MM.1S (cell line): Measurements from ENCODE around the gene ZNF93.

Experiments
- DNase-seq: peaks from one replicate; pipeline ENCODE4 v3.0.0-alpha.2; 2015
- H2AFZ ChIP-seq: fragments of 300-600 bp; sonication (generic); 2 replicates; pipeline ENCODE4 v1.6.0; 2016; ENCODE audit warnings: antibody characterized with exemption, low read length
- H3F3A ChIP-seq: fragments of 300-600 bp; sonication (generic); 2 replicates; pipeline ENCODE4 v1.6.1; 2016; ENCODE audit warnings: mild to moderate bottlenecking, antibody characterized with exemption, low read length, moderate library complexity, mixed read lengths; ENCODE audit not compliant: insufficient read depth
- H3K27ac ChIP-seq: fragments of 300-600 bp; sonication (generic); 2 replicates; pipeline ENCODE4 v1.5.1; 2016; ENCODE audit warnings: mild to moderate bottlenecking, low read length
- H3K27me3 ChIP-seq: fragments of 300-600 bp; sonication (generic); replicated peaks from 2 replicates; pipeline ENCODE4 v1.6.0; 2016; ENCODE audit warnings: low read length; ENCODE audit not compliant: insufficient read depth
- H3K36me3 ChIP-seq: fragments of 300-600 bp; sonication (generic); replicated peaks from 2 replicates; pipeline ENCODE4 v1.6.1; 2016; ENCODE audit warnings: mild to moderate bottlenecking, low read length, mixed read lengths; ENCODE audit not compliant: insufficient read depth
- H3K4me1 ChIP-seq: fragments of 300-600 bp; sonication (generic); 2 replicates; pipeline ENCODE4 v1.6.1; 2016; ENCODE audit warnings: low read length, mixed read lengths
- H3K4me2 ChIP-seq: fragments of 300-600 bp; sonication (generic); 2 replicates; pipeline ENCODE4 v1.6.0; 2016; ENCODE audit warnings: low read depth, low read length
- H3K4me3 ChIP-seq: fragments of 300-600 bp; sonication (generic); 2 replicates; pipeline ENCODE4 v1.5.1; 2016; ENCODE audit warnings: low read length, mixed read lengths
- H3K79me2 ChIP-seq: fragments of 300-600 bp; sonication (generic); 2 replicates; pipeline ENCODE4 v1.6.1; 2016; ENCODE audit warnings: mixed run types, low read length, mixed read lengths
- H3K9ac ChIP-seq: fragments of 300-600 bp; sonication (generic); 2 replicates; pipeline ENCODE4 v1.6.1; 2016; ENCODE audit warnings: low read length, mixed read lengths
- H3K9me2 ChIP-seq: fragments of 300-600 bp; sonication (generic); replicated peaks from 2 replicates; pipeline ENCODE4 v1.6.1; 2016; ENCODE audit warnings: mild to moderate bottlenecking, low read length, mixed read lengths; ENCODE audit not compliant: insufficient read depth
- H3K9me3 ChIP-seq: fragments of 300-600 bp; sonication (generic); replicated peaks from 2 replicates; pipeline ENCODE4 v1.6.1; 2016; ENCODE audit warnings: mild to moderate bottlenecking, low read length, mixed read lengths; ENCODE audit not compliant: insufficient read depth
- H4K20me1 ChIP-seq: fragments of 300-600 bp; sonication (generic); 2 replicates; pipeline ENCODE4 v1.6.1; 2016; ENCODE audit warnings: mild to moderate bottlenecking, low read length, moderate library complexity, mixed read lengths; ENCODE audit not compliant: insufficient read depth
- EZH2 ChIP-seq: fragments of 300-600 bp; sonication (generic); optimal IDR thresholded peaks from 2 replicates; pipeline ENCODE3; 2017; ENCODE audit warnings: low read depth, mild to moderate bottlenecking, antibody characterized with exemption, low read length, mixed read lengths
- EZH2phosphoT487 ChIP-seq: fragments of 300-600 bp; sonication (generic); IDR thresholded peaks from 2 replicates; pipeline ENCODE4 v1.6.1; 2018; ENCODE audit warnings: antibody characterized with exemption, low read length
- TF ChIP-seq, protein P1 (sequence below): fragments of 300-600 bp; sonication (generic); IDR thresholded peaks from 2 replicates; pipeline ENCODE4 v1.5.1; 2016; ENCODE audit warnings: antibody characterized with exemption, low read length, mixed read lengths

The ZNF93 gene

DNA sequence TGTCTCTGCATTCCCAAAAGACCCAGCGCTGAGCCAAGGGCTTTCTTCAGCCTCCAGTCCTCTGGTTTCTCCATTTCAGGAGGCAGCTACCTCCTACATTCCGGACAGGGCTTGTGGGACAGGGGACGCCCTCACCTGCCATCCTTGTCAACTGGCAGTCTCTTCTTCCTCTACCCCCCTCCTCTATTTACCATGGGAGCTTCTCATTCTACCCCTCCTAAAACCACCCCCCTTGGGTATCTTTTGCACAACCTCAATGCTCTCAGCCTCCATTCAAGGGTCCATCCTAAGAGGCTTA is 43.8 kb downstream of the ZNF93 start:
- Histone ChIP-seq H3F3A (no peaks in the 10 kb centered on the region), H4K20me1 (no peaks in the 10 kb centered on the region), H3K9ac (no peak overlapping the region), H2AFZ (no peak overlapping the region), H3K9me3 (no peaks in the 10 kb centered on the region), H3K9me2 (no peaks in the 10 kb centered on the region), H3K4me2 (no peak overlapping the region), H3K27me3 (no peaks in the 10 kb centered on the region), H3K27ac (no peak overlapping the region), H3K4me3 (no peak overlapping the region), H3K79me2 (no peaks in the 10 kb centered on the region), H3K4me1 (no peaks in the 10 kb centered on the region), H3K36me3 (no peaks in the 10 kb centered on the region)
- no peak for TF ChIP-seq EZH2phosphoT487
- TF ChIP-seq, protein P1, sequence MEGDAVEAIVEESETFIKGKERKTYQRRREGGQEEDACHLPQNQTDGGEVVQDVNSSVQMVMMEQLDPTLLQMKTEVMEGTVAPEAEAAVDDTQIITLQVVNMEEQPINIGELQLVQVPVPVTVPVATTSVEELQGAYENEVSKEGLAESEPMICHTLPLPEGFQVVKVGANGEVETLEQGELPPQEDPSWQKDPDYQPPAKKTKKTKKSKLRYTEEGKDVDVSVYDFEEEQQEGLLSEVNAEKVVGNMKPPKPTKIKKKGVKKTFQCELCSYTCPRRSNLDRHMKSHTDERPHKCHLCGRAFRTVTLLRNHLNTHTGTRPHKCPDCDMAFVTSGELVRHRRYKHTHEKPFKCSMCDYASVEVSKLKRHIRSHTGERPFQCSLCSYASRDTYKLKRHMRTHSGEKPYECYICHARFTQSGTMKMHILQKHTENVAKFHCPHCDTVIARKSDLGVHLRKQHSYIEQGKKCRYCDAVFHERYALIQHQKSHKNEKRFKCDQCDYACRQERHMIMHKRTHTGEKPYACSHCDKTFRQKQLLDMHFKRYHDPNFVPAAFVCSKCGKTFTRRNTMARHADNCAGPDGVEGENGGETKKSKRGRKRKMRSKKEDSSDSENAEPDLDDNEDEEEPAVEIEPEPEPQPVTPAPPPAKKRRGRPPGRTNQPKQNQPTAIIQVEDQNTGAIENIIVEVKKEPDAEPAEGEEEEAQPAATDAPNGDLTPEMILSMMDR, result no peak
- TF ChIP-seq EZH2, result no peak
- no peak for DNase-seq

DNA sequence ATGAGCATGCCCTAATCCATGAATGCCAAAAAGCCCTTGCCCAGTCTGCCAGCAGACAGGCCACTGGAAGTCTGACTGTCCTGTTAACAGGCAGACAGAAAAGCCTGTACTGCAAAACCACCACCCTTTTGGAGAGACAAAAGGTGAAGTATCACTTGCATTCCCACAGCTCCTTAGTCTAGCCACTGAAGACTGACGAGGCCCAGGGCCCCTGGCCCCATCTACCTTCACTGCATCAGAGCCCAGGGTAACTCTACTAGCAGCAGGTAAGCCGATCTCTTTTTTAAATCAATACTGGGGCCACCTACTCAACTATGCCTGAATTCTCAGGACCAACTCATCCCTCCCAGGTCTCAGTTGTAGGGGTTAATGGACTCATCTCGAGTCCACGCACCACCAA is 45.5 kb downstream of the ZNF93 start:
- TF ChIP-seq, protein P1, result no peak
- no peak for TF ChIP-seq EZH2
- no peak for TF ChIP-seq EZH2phosphoT487
- Histone ChIP-seq H3K4me3 (no peak overlapping the region), H3K27me3 (no peaks in the 10 kb centered on the region), H3K79me2 (no peaks in the 10 kb centered on the region), H3K4me2 (no peak overlapping the region), H3F3A (no peaks in the 10 kb centered on the region), H2AFZ (no peak overlapping the region), H3K9ac (no peak overlapping the region), H4K20me1 (no peaks in the 10 kb centered on the region), H3K9me2 (no peaks in the 10 kb centered on the region), H3K36me3 (no peaks in the 10 kb centered on the region), H3K9me3 (no peaks in the 10 kb centered on the region), H3K27ac (no peak overlapping the region), H3K4me1 (no peaks in the 10 kb centered on the region)
- DNase-seq, result no peak

- Histone ChIP-seq H3F3A (no peaks in the 10 kb centered on the region), H3K79me2 (no peaks in the 10 kb centered on the region), H2AFZ (no peak overlapping the region), H3K36me3 (no peaks in the 10 kb centered on the region), H3K4me1 (no peaks in the 10 kb centered on the region), H3K9me3 (no peaks in the 10 kb centered on the region), H3K27ac (no peak overlapping the region), H3K9ac (no peak overlapping the region), H3K27me3 (no peaks in the 10 kb centered on the region), H4K20me1 (no peaks in the 10 kb centered on the region), H3K4me3 (no peak overlapping the region), H3K9me2 (no peaks in the 10 kb centered on the region), H3K4me2 (no peak overlapping the region)
- DNase-seq, result no peak
- TF ChIP-seq, protein P1, result no peak
- TF ChIP-seq EZH2phosphoT487 (no peak), EZH2 (no peak)
Measured at GRCh38 chr19:19948800-19949199, 48.1 kb downstream of the ZNF93 start.
